Measurements from ENCODE around the gene TTC36. TPM values are rescaled to one million over a fixed set of nuclear protein-coding genes. Genes with fewer than 3 reads are reported as not detected.

Gene TTC36
- total and polyA plus RNA-seq, 9 of the 15 experiments (the other 6 are each of a cell fraction or from before 2014, with no cell fraction given) = 0.22 to 0.23 TPM; not detected in 7

DNA sequence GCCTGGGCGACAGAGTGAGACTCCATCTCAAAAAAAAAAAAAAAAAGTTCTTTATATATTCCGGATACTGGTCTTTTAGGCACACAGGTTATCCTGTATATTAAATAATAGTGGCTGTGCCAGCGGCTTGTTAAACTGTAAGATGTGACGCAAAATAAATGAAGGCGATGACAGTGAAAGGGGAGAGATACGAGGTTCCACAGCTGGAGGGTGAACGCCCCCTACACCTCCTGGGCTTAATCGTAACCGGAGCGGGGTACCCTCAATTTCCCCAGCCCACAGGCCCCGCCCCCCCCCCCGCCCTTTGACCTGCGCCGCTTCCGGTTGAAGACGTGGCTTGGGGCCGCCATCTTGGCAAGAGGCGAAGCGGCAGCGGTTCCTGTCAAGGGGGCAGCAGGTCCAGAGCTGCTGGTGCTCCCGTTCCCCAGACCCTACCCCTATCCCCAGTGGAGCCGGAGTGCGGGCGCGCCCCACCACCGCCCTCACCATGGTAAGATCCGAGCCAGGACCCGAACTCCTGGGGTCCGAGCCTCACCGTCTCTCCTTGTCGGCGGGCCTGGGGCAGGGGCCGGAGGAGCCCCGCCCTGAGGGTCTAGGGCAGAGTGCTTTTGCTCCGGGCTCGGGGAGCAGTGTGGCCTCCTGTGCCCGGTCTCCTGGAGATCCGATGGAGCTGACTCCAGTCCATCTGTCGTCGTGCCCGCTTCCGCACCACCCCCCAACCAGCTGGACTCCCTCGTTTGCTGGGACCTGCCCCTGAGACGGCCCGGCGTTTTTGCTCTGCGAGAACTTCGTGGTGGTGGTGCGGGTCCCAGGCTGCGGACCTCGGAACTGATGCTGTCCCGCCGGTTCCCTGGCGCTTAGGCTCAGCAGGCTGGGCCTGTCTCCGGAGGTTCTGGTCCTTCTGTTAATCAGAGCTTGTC lies 45.0 kb downstream of the TTC36 start, which contains the start of gene ARCN1 (continued):
- TF ChIP-seq LARP7 (IDR thresholded peaks at IDR 0.05) (0 out of 2 replicates have a peak, but pooled peaks have one; percentile 42), MTA2 (IDR thresholded peaks at IDR 0.05; ENCODE audit: low read depth) (no peak), PHF20 (IDR thresholded peaks at IDR 0.05; ENCODE audit: partially characterized antibody) (peak; percentile 80), ZNF384 (IDR thresholded peaks at IDR 0.05; ENCODE audit: low read depth, low read length) (no peak), PTBP1 (IDR thresholded peaks at IDR 0.05; ENCODE audit: low read depth, low read length) (no peak), ATF6 (CRISPR knock-in tag; IDR thresholded peaks at IDR 0.05) (no peak), RBM14 (IDR thresholded peaks at IDR 0.05; ENCODE audit: borderline replicate concordance, insufficient read depth, low read depth, low read length) (0 out of 2 replicates have a peak, but pooled peaks have one; percentile 91), NFRKB (IDR thresholded peaks at IDR 0.05; ENCODE audit: low read depth) (peak; percentile 87; the same call in 1 of the 2 replicates), CCAR2 (IDR thresholded peaks at IDR 0.05; ENCODE audit: low read depth, low read length) (no peak), TSC22D4 (tag; IDR thresholded peaks at IDR 0.05) (no peak), ARID1B (IDR thresholded peaks at IDR 0.05) (no peak), ID3 (CRISPR knock-in tag; IDR thresholded peaks at IDR 0.05) (no peak), ID3 (tag; IDR thresholded peaks at IDR 0.05) (no peak), CREM (IDR thresholded peaks at IDR 0.05; ENCODE audit: low read depth) (peak; percentile 55; the same call in 1 of the 2 replicates), ARID2 (IDR thresholded peaks at IDR 0.05) (no peak), ZNF212 (CRISPR knock-in tag; IDR thresholded peaks at IDR 0.05) (no peak), FOXA1 (IDR thresholded peaks at IDR 0.05; ENCODE audit: borderline replicate concordance) (no peak), SMARCC2 (IDR thresholded peaks at IDR 0.05; ENCODE audit: low read depth) (no peak)
- TF ChIP-seq, protein P1, sequence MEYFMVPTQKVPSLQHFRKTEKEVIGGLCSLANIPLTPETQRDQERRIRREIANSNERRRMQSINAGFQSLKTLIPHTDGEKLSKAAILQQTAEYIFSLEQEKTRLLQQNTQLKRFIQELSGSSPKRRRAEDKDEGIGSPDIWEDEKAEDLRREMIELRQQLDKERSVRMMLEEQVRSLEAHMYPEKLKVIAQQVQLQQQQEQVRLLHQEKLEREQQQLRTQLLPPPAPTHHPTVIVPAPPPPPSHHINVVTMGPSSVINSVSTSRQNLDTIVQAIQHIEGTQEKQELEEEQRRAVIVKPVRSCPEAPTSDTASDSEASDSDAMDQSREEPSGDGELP (CRISPR knock-in tag; IDR thresholded peaks at IDR 0.05; ENCODE audit: borderline replicate concordance) = peak; percentile 93
- TF ChIP-seq, protein P2, sequence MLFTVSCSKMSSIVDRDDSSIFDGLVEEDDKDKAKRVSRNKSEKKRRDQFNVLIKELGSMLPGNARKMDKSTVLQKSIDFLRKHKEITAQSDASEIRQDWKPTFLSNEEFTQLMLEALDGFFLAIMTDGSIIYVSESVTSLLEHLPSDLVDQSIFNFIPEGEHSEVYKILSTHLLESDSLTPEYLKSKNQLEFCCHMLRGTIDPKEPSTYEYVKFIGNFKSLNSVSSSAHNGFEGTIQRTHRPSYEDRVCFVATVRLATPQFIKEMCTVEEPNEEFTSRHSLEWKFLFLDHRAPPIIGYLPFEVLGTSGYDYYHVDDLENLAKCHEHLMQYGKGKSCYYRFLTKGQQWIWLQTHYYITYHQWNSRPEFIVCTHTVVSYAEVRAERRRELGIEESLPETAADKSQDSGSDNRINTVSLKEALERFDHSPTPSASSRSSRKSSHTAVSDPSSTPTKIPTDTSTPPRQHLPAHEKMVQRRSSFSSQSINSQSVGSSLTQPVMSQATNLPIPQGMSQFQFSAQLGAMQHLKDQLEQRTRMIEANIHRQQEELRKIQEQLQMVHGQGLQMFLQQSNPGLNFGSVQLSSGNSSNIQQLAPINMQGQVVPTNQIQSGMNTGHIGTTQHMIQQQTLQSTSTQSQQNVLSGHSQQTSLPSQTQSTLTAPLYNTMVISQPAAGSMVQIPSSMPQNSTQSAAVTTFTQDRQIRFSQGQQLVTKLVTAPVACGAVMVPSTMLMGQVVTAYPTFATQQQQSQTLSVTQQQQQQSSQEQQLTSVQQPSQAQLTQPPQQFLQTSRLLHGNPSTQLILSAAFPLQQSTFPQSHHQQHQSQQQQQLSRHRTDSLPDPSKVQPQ (CRISPR knock-in tag; IDR thresholded peaks at IDR 0.05; ENCODE audit: borderline replicate concordance) = no peak
- TF ChIP-seq, protein P3, sequence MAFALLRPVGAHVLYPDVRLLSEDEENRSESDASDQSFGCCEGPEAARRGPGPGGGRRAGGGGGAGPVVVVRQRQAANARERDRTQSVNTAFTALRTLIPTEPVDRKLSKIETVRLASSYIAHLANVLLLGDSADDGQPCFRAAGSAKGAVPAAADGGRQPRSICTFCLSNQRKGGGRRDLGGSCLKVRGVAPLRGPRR (CRISPR knock-in tag; IDR thresholded peaks at IDR 0.05) = no peak
